Neural cell (in vitro differentiated cells): ENCODE results near the gene COPB2. TPM values are rescaled to one million over a fixed set of nuclear protein-coding genes. Genes with fewer than 3 reads are reported as not detected.
A peak's percentile ranks its signal among the peaks of the same experiment; 100 is the strongest.

ENCODE experiments used
- H2AFZ ChIP-seq: fragments of 200-600, 300-800 bp; sonication (generic), shearing (Covaris generic); 2 replicates; pipeline ENCODE4 v1.6.0; 2014; ENCODE audit warnings: low read depth, mild to moderate bottlenecking, antibody characterized with exemption, low read length, moderate library complexity
- H3F3A ChIP-seq: fragments of 200-600 bp; shearing (Covaris generic); 2 replicates; pipeline ENCODE4 v1.6.1; 2016; ENCODE audit warnings: mild to moderate bottlenecking, moderate library complexity, mixed read lengths, antibody characterized with exemption, low read length; ENCODE audit not compliant: insufficient read depth, poor library complexity, severe bottlenecking
- H3K27ac ChIP-seq: fragments of 200-600, 300-800 bp; sonication (generic), shearing (Covaris generic); 2 replicates; pipeline ENCODE4 v1.5.1; 2014; ENCODE audit warnings: mild to moderate bottlenecking, low read length, moderate library complexity
- H3K27me3 ChIP-seq: fragments of 300-800, 200-600 bp; sonication (generic), shearing (Covaris generic); 2 replicates; pipeline ENCODE4 v1.6.0; 2014; ENCODE audit warnings: mild to moderate bottlenecking, low read depth, low read length, moderate library complexity; ENCODE audit not compliant: insufficient read depth
- H3K36me3 ChIP-seq: fragments of 300-800, 200-600 bp; sonication (generic), shearing (Covaris generic); 2 replicates; pipeline ENCODE4 v1.5.1; 2014; ENCODE audit warnings: mild to moderate bottlenecking, antibody characterized with exemption, low read length, moderate library complexity; ENCODE audit not compliant: insufficient read depth
- H3K4me2 ChIP-seq: fragments of 300-800, 200-600 bp; sonication (generic), shearing (Covaris generic); 2 replicates; pipeline ENCODE4 v1.6.0; 2014; ENCODE audit warnings: mild to moderate bottlenecking, low read length
- H3K4me3 ChIP-seq: fragments of 300-800, 200-600 bp; sonication (generic), shearing (Covaris generic); 2 replicates; pipeline ENCODE4 v1.5.1; 2014; ENCODE audit warnings: mild to moderate bottlenecking, low read length, moderate library complexity
- H3K79me2 ChIP-seq: fragments of 200-600 bp; shearing (Covaris generic); replicated peaks from 2 replicates; pipeline ENCODE4 v1.6.0; 2014; ENCODE audit warnings: mild to moderate bottlenecking, low read length, moderate library complexity; ENCODE audit not compliant: insufficient read depth
- H3K9ac ChIP-seq: fragments of 300-800, 200-600 bp; sonication (generic), shearing (Covaris generic); 2 replicates; pipeline ENCODE4 v1.6.1; 2016; ENCODE audit warnings: mild to moderate bottlenecking, low read length, mixed read lengths
- H3K9me2 ChIP-seq: fragments of 200-600 bp; shearing (Covaris generic); 2 replicates; pipeline ENCODE4 v1.6.1; 2016; ENCODE audit warnings: mild to moderate bottlenecking, low read length, mixed read lengths; ENCODE audit not compliant: insufficient read depth
- H3K9me3 ChIP-seq: fragments of 200-600, 300-800 bp; sonication (generic), shearing (Covaris generic); 2 replicates; pipeline ENCODE4 v1.6.1; 2016; ENCODE audit warnings: mild to moderate bottlenecking, mixed run types, low read length, moderate library complexity, mixed read lengths
- H4K20me1 ChIP-seq: fragments of 200-600 bp; shearing (Covaris generic); 2 replicates; pipeline ENCODE4 v1.6.1; 2016; ENCODE audit warnings: mild to moderate bottlenecking, mixed run types; ENCODE audit not compliant: insufficient read depth
- EP300 ChIP-seq: fragments of 450-650 bp; conservative IDR thresholded peaks from 2 replicates; pipeline ENCODE4 v1.6.1; 2014; ENCODE audit warnings: antibody characterized with exemption, mild to moderate bottlenecking, moderate library complexity; ENCODE audit not compliant: poor library complexity, severe bottlenecking
- EZH2 ChIP-seq: fragments of 200-600, 300-800 bp; shearing (Covaris generic), sonication (generic); IDR thresholded peaks from 2 replicates; pipeline ENCODE4 v1.6.1; 2014; ENCODE audit warnings: antibody characterized with exemption, low read length, borderline replicate concordance, mild to moderate bottlenecking; ENCODE audit not compliant: insufficient read depth, poor library complexity, severe bottlenecking
- MXI1 ChIP-seq: fragments of 450-650 bp; conservative IDR thresholded peaks from 2 replicates; pipeline ENCODE4 v1.6.1; 2014; ENCODE audit warnings: antibody characterized with exemption, mild to moderate bottlenecking; ENCODE audit not compliant: poor library complexity, severe bottlenecking
- POLR2AphosphoS5 ChIP-seq: IDR thresholded peaks from 2 replicates; pipeline ENCODE4 v1.6.1; 2012
- RAD21 ChIP-seq: fragments of 450-650 bp; conservative IDR thresholded peaks from 2 replicates; pipeline ENCODE4 v1.6.1; 2014; ENCODE audit warnings: antibody characterized with exemption, mild to moderate bottlenecking, moderate library complexity
- SMC3 ChIP-seq: fragments of 450-650 bp; conservative IDR thresholded peaks from 2 replicates; pipeline ENCODE4 v1.6.1; 2014; ENCODE audit warnings: antibody characterized with exemption, mild to moderate bottlenecking, moderate library complexity; ENCODE audit not compliant: poor library complexity
- TAF1 ChIP-seq: IDR thresholded peaks from 2 replicates; pipeline ENCODE4 v1.6.1; 2012; ENCODE audit warnings: low read depth
- polyA plus RNA-seq: library from polyadenylated mRNA; depleted of rRNA; stranded (reverse); fragments of >200 nt; gene quantifications from 2 replicates; pipeline ENCODE4 v1.2.3, GENCODE V29; 2014
- TF ChIP-seq, protein P1 (sequence below): IDR thresholded peaks from 2 replicates; pipeline ENCODE4 v1.6.1; 2012; ENCODE audit warnings: borderline replicate concordance
- TF ChIP-seq, protein P2 (sequence below): fragments of 450-650 bp; IDR thresholded peaks from 2 replicates; pipeline ENCODE4 v1.5.1; 2014; ENCODE audit warnings: antibody characterized with exemption, mild to moderate bottlenecking, moderate library complexity; ENCODE audit not compliant: poor library complexity, severe bottlenecking

The COPB2 gene
- polyA plus RNA-seq, 1 donor from 2014 or later = 63.5 TPM

DNA sequence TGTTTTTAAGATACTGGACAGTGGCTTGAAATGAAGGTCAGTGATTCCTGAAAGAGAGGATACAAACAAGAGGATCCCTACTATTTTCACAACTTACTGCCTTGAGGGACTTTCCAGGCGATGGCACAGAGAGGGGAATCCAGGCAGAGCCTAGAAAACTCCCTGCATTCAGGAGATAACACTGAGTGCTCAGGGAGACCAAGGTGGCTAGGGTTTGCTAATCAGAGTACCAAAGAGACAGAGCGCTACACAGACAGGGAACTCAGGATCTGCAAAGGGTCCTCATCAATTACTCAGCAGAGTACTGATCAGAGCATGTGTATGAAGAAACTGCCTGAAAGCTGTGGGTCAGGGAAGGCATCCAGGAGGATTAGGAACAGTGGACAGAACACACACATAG lies 57.4 kb downstream of the COPB2 start:
- H3K27ac ChIP-seq = no peak overlapping the region
- TF ChIP-seq, protein P1, sequence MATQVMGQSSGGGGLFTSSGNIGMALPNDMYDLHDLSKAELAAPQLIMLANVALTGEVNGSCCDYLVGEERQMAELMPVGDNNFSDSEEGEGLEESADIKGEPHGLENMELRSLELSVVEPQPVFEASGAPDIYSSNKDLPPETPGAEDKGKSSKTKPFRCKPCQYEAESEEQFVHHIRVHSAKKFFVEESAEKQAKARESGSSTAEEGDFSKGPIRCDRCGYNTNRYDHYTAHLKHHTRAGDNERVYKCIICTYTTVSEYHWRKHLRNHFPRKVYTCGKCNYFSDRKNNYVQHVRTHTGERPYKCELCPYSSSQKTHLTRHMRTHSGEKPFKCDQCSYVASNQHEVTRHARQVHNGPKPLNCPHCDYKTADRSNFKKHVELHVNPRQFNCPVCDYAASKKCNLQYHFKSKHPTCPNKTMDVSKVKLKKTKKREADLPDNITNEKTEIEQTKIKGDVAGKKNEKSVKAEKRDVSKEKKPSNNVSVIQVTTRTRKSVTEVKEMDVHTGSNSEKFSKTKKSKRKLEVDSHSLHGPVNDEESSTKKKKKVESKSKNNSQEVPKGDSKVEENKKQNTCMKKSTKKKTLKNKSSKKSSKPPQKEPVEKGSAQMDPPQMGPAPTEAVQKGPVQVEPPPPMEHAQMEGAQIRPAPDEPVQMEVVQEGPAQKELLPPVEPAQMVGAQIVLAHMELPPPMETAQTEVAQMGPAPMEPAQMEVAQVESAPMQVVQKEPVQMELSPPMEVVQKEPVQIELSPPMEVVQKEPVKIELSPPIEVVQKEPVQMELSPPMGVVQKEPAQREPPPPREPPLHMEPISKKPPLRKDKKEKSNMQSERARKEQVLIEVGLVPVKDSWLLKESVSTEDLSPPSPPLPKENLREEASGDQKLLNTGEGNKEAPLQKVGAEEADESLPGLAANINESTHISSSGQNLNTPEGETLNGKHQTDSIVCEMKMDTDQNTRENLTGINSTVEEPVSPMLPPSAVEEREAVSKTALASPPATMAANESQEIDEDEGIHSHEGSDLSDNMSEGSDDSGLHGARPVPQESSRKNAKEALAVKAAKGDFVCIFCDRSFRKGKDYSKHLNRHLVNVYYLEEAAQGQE = no peak
- no peak for TF ChIP-seq POLR2AphosphoS5
- TF ChIP-seq SMC3 = no peak
- TF ChIP-seq, protein P2, sequence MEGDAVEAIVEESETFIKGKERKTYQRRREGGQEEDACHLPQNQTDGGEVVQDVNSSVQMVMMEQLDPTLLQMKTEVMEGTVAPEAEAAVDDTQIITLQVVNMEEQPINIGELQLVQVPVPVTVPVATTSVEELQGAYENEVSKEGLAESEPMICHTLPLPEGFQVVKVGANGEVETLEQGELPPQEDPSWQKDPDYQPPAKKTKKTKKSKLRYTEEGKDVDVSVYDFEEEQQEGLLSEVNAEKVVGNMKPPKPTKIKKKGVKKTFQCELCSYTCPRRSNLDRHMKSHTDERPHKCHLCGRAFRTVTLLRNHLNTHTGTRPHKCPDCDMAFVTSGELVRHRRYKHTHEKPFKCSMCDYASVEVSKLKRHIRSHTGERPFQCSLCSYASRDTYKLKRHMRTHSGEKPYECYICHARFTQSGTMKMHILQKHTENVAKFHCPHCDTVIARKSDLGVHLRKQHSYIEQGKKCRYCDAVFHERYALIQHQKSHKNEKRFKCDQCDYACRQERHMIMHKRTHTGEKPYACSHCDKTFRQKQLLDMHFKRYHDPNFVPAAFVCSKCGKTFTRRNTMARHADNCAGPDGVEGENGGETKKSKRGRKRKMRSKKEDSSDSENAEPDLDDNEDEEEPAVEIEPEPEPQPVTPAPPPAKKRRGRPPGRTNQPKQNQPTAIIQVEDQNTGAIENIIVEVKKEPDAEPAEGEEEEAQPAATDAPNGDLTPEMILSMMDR = no peak
- TF ChIP-seq EZH2 = no peak
- no peak for TF ChIP-seq MXI1
- no peak for TF ChIP-seq EP300
- TF ChIP-seq TAF1 = no peak
- no peak for TF ChIP-seq RAD21
- H3K4me2 ChIP-seq = no peak overlapping the region
- H3K27me3 ChIP-seq = peaks cover 22% of the 10 kb centered on the region
- H3F3A ChIP-seq = no peaks in the 10 kb centered on the region
- no peak overlapping the region for H2AFZ ChIP-seq
- no peaks in the 10 kb centered on the region for H3K79me2 ChIP-seq
- no peak overlapping the region for H3K9ac ChIP-seq
- no peaks in the 10 kb centered on the region for H3K36me3 ChIP-seq
- H3K4me3 ChIP-seq = no peak overlapping the region
- no peaks in the 10 kb centered on the region for H4K20me1 ChIP-seq
- no peaks in the 10 kb centered on the region for H3K9me2 ChIP-seq
- H3K9me3 ChIP-seq = no peaks in the 10 kb centered on the region

DNA sequence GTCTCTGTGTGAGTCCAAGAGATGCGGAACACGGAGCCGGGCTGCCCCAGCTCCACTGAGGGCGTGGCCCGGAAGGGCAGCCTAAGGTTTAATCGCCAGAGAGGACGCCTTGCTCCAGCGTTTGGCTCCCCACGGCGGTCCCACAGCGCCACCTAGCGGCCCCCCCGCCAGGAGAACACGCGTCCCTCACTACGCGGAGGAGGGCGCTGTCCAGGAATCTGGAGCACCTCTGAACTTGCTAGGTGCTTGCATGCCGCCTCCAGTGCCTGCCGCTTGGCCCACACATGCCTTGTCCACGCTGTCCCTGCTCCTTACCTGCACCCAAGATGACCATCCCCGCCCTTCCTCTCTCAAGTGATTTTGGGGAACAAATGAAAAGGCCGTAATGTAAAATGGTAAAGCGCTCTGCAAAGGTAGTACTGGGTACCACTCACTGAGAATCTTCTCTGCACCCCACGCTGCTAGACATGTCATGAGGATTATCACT lies 60.0 kb downstream of the COPB2 start:
- no peaks in the 10 kb centered on the region for H3K79me2 ChIP-seq
- H3K4me2 ChIP-seq = no peak overlapping the region
- H3K9me3 ChIP-seq = no peaks in the 10 kb centered on the region
- no peak overlapping the region for H3K9ac ChIP-seq
- no peak overlapping the region for H2AFZ ChIP-seq
- H3K9me2 ChIP-seq = no peaks in the 10 kb centered on the region
- TF ChIP-seq SMC3 (peak; percentile 94), EZH2 (no peak), RAD21 (peak; percentile 99), MXI1 (peak; percentile 51), POLR2AphosphoS5 (no peak)
- TF ChIP-seq, protein P2 = peak; percentile 100
- peaks cover 22% of the 10 kb centered on the region for H3K27me3 ChIP-seq
- peak overlapping the region; percentile 59 for H3K4me3 ChIP-seq
- no peaks in the 10 kb centered on the region for H3F3A ChIP-seq
- no peaks in the 10 kb centered on the region for H3K36me3 ChIP-seq
- H3K27ac ChIP-seq = no peak overlapping the region
- H4K20me1 ChIP-seq = no peaks in the 10 kb centered on the region
